ENCODE data around the gene TMTC1. TPM values are rescaled to one million over a fixed set of nuclear protein-coding genes. Genes with fewer than 3 reads are reported as not detected.
A peak's percentile ranks its signal among the peaks of the same experiment; 100 is the strongest.

Gene TMTC1
- total RNA-seq, 4 donors from 2014 or later, result 84.0 to 177 (median 105) TPM

GRCh38 chr12:29733501-29733900, 50.2 kb downstream of the TMTC1 start:
- intact Hi-C loops (cut with DNase I), result no loop called here
- Histone ChIP-seq H3K4me3 (no peak overlapping the region), H3K27ac (replicated peaks in 1 of 4) (peak overlapping the region in 3 of 4 donors; percentile 45 to 66 (median 64)), H3K27me3 (no peaks in the 10 kb centered on the region), H3K4me1 (peaks cover 87 to 100% (median 95%) of the 10 kb centered on the region in 4 donors), H3K36me3 (peaks cover 0 to 12% (median 0%) of the 10 kb centered on the region in 4 donors), H3K9me3 (no peaks in the 10 kb centered on the region)
- TF ChIP-seq EP300 (IDR thresholded peaks at IDR 0.05) (no peak), POLR2A (IDR thresholded peaks at IDR 0.05; ENCODE audit: low read depth) (no peak), POLR2AphosphoS5 (IDR thresholded peaks at IDR 0.05) (no peak)
- 100% methylated on average over 1 of the region's 1 CpG for WGBS
- DNase-seq (ENCODE audit: extremely low spot score), result no peak

GRCh38 chr12:29733060-29733459, 50.7 kb downstream of the TMTC1 start:
- Histone ChIP-seq H3K9me3 (no peaks in the 10 kb centered on the region), H3K4me3 (no peak overlapping the region), H3K27me3 (no peaks in the 10 kb centered on the region), H3K27ac (replicated peaks in 1 of 4) (peak overlapping the region in 2 of 4 donors; percentile 64 to 66), H3K4me1 (peaks cover 87 to 100% (median 95%) of the 10 kb centered on the region in 4 donors), H3K36me3 (peaks cover 0 to 12% (median 0%) of the 10 kb centered on the region in 4 donors)
- DNase-seq (ENCODE audit: extremely low spot score), result no peak
- 86% methylated on average over 3 of the region's 3 CpGs for WGBS
- TF ChIP-seq POLR2A (IDR thresholded peaks at IDR 0.05; ENCODE audit: low read depth) (no peak), EP300 (IDR thresholded peaks at IDR 0.05) (no peak), POLR2AphosphoS5 (IDR thresholded peaks at IDR 0.05) (no peak), CTCF (IDR thresholded peaks at IDR 0.05) (no peak)
- intact Hi-C loops (cut with DNase I), result no loop called here

GRCh38 chr12:29732593-29732992, 51.1 kb downstream of the TMTC1 start:
- peak overlapping the region in 1 of 4 donors; percentile 64 for H3K27ac ChIP-seq (replicated peaks in 1 of 4)
- intact Hi-C loops (cut with DNase I), result no loop called here
- H3K4me1 ChIP-seq, result peaks cover 87 to 100% (median 95%) of the 10 kb centered on the region in 4 donors
- 91% methylated on average over 3 of the region's 3 CpGs for WGBS
- H3K9me3 ChIP-seq, result no peaks in the 10 kb centered on the region
- H3K27me3 ChIP-seq, result no peaks in the 10 kb centered on the region
- no peak for TF ChIP-seq POLR2A (IDR thresholded peaks at IDR 0.05; ENCODE audit: low read depth)
- TF ChIP-seq CTCF (IDR thresholded peaks at IDR 0.05), result no peak
- TF ChIP-seq POLR2AphosphoS5 (IDR thresholded peaks at IDR 0.05), result no peak
- no peak for TF ChIP-seq EP300 (IDR thresholded peaks at IDR 0.05)
- H3K4me3 ChIP-seq, result no peak overlapping the region
- no peak for DNase-seq (ENCODE audit: extremely low spot score)
- H3K36me3 ChIP-seq, result peaks cover 0 to 12% (median 0%) of the 10 kb centered on the region in 4 donors

GRCh38 chr12:29732191-29732590, 51.6 kb downstream of the TMTC1 start:
- no peaks in the 10 kb centered on the region for H3K27me3 ChIP-seq
- intact Hi-C loops (cut with DNase I), result no loop called here
- TF ChIP-seq CTCF (IDR thresholded peaks at IDR 0.05) (no peak), EP300 (IDR thresholded peaks at IDR 0.05) (no peak), POLR2AphosphoS5 (IDR thresholded peaks at IDR 0.05) (no peak), POLR2A (IDR thresholded peaks at IDR 0.05; ENCODE audit: low read depth) (no peak)
- peaks cover 0 to 12% (median 0%) of the 10 kb centered on the region in 4 donors for H3K36me3 ChIP-seq
- no peak overlapping the region for H3K4me3 ChIP-seq
- no peak for DNase-seq (ENCODE audit: extremely low spot score)
- WGBS, result 94% methylated on average over 2 of the region's 2 CpGs
- H3K27ac ChIP-seq (replicated peaks in 1 of 4), result peak overlapping the region in 2 of 4 donors; percentile 28 to 64
- no peaks in the 10 kb centered on the region for H3K9me3 ChIP-seq
- H3K4me1 ChIP-seq, result peaks cover 86 to 100% (median 95%) of the 10 kb centered on the region in 4 donors

GRCh38 chr12:29731591-29731990, 52.2 kb downstream of the TMTC1 start:
- TF ChIP-seq CTCF (IDR thresholded peaks at IDR 0.05), result no peak
- TF ChIP-seq EP300 (IDR thresholded peaks at IDR 0.05), result no peak
- TF ChIP-seq POLR2AphosphoS5 (IDR thresholded peaks at IDR 0.05), result no peak
- no peak for TF ChIP-seq POLR2A (IDR thresholded peaks at IDR 0.05; ENCODE audit: low read depth)
- no peaks in the 10 kb centered on the region for H3K27me3 ChIP-seq
- intact Hi-C loops (cut with DNase I), result no loop called here

More at GRCh38 chr12:29731591-29731990, 52.2 kb downstream of the TMTC1 start:
- peaks cover 89 to 100% (median 95%) of the 10 kb centered on the region in 4 donors for H3K4me1 ChIP-seq
- no peak overlapping the region for H3K27ac ChIP-seq (replicated peaks in 1 of 4)
- DNase-seq (ENCODE audit: extremely low spot score), result no peak
- H3K4me3 ChIP-seq, result no peak overlapping the region
- WGBS, result 66% methylated on average over 2 of the region's 2 CpGs
- peaks cover 0 to 12% (median 0%) of the 10 kb centered on the region in 4 donors for H3K36me3 ChIP-seq
- H3K9me3 ChIP-seq, result no peaks in the 10 kb centered on the region
